Stimulated activated CD4-positive, alpha-beta T cell treated with anti-CD3 and anti-CD28 coated beads, TNF-alpha, amount 100 ng/mL, for 48 hours (primary cell): ENCODE data around the gene STAMBPL1.

Experiments
- DNase-seq, 3 donors: peaks; one replicate each; pipeline ENCODE4 v3.0.0-alpha.2; 2020; ENCODE audit warnings: low read depth in 3 of 3

STAMBPL1 gene

GRCh38 chr10:88949912-88950837 is 70.1 kb downstream of the STAMBPL1 start:
- no peak for DNase-seq

- no peak for DNase-seq
These were observed 72.6 kb downstream of the STAMBPL1 start, which contains the start of gene ACTA2 for GRCh38 chr10:88952647-88953111. Gene ACTA2, minus strand, starts transcription at chr10:88952773. Its CDS starts 3,843 bp downstream, at chr10:88948930.

DNA sequence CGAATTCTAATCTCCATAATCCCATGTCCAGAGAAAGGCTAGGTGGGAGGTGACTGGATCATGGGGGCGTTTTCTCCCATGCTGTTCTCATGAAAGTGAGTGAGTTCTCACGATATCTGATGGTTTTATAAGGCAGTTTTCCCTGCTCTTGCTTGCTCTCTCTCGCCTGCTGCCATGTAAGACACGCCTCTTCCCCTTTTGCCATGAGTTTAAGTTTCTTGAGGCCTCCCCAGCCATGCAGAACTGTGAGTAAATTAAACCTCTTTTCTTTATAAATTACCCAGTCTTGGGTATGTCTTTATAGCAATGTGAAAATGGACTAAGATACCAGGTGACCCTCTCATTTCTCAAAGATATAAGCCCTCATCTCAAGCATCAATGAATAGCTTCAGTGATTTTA is 73.6 kb downstream of the STAMBPL1 start:
- no peak for DNase-seq

DNA sequence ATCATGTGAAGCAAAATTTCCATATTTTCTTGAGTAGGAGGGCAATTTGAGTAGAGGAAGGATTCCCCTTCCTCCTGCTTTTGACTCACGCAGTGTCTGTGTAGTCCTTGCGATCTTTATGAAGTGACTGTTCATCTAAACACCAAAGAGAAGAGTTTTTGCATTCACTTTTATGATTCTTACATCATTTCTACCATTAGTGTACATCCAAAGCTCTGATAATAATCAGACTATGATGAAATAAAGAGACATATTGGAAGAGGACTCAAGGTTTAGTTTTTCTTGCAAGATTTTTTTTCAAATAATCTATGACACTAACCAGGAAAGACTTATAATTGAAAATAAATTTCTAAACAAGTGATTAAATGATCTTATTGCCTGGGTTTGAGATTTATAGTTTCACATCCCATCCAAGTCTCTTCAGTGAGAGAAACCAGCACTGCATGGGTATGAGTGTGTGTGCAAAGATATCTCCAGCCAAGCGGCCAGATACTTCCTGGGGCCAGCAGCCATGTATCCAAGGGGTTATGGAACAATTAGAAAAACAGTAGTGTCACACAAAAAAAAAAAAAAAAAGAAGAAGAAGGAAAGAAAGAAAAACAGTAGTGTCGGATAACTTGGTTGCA is 74.5 kb downstream of the STAMBPL1 start:
- no peak for DNase-seq

- no peak for DNase-seq
These were observed 77.3 kb downstream of the STAMBPL1 start for GRCh38 chr10:88957381-88957780.

- no peak for DNase-seq
These were observed 78.7 kb downstream of the STAMBPL1 start for GRCh38 chr10:88958721-88959120.

GRCh38 chr10:88960802-88961201 is 80.8 kb downstream of the STAMBPL1 start:
- no peak for DNase-seq

GRCh38 chr10:88961266-88961665 is 81.2 kb downstream of the STAMBPL1 start:
- no peak for DNase-seq

GRCh38 chr10:88962336-88962735 is 82.3 kb downstream of the STAMBPL1 start:
- no peak for DNase-seq

GRCh38 chr10:88963318-88963717 is 83.3 kb downstream of the STAMBPL1 start:
- DNase-seq, result no peak

DNA sequence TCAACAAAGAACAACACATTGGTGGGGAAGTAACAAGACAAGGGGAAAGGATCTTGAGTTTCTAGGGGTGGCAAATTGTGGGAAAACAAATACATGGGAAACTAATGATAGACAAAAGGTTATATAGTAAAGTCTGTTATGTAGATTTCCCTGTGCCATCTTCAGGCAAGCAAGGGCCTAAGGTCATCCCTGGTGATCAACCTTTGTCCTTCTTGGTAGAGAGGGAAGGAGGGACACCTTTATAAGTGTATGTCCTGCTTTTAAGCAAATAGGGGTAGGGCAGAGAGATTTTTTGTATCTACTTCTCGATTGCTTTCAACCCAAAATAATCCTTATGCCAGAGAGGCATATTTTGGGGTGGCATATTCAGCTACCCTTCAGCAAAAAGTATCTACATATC is 84.3 kb downstream of the STAMBPL1 start:
- DNase-seq, result no peak

DNA sequence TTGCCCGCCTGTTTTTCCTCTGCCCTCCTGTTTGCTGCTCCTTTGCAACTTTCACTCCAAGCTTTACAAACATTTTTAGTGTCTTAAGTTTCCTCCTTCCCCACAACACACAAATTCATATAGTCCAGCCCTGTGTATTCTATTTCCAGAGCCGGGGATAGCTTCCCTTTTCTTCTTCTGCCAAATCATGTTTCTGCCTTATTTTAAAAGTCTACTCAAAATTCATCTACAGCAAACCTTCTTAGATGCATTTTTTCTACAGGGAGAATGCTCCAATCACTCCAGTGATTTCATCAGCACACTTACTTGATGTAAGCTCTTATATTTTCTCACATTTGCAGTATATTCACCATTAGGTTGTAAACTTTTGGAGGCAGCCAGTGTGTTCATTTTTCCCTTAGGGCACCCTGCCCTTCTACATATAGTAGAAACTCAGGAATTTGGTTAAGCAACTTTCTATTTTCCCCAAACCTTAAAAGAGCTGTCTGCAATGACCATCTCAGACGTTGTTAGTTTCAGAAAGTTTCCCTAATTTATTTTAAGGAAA is 84.9 kb downstream of the STAMBPL1 start:
- no peak for DNase-seq

DNA sequence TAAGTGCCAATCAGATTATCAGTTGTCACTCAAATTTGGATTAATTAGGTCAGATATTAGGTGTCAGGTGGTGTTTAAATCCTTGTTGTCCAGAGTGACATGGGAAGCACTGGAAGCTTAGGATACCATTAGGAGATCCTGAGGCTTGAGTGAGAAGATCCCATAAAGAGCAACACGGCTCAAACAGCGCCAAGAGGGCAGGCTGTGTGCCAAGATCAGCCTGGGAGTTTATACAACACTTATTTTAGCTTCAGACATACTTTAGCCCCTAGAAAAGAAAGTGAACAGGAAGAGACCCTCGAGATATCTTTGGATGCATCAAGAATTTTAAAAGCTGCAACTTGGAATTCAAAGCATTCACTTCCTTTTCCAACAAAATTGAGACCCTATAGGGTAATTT is 86.8 kb downstream of the STAMBPL1 start:
- no peak for DNase-seq

- no peak for DNase-seq
These were observed 88.3 kb downstream of the STAMBPL1 start for GRCh38 chr10:88968391-88968790.

DNA sequence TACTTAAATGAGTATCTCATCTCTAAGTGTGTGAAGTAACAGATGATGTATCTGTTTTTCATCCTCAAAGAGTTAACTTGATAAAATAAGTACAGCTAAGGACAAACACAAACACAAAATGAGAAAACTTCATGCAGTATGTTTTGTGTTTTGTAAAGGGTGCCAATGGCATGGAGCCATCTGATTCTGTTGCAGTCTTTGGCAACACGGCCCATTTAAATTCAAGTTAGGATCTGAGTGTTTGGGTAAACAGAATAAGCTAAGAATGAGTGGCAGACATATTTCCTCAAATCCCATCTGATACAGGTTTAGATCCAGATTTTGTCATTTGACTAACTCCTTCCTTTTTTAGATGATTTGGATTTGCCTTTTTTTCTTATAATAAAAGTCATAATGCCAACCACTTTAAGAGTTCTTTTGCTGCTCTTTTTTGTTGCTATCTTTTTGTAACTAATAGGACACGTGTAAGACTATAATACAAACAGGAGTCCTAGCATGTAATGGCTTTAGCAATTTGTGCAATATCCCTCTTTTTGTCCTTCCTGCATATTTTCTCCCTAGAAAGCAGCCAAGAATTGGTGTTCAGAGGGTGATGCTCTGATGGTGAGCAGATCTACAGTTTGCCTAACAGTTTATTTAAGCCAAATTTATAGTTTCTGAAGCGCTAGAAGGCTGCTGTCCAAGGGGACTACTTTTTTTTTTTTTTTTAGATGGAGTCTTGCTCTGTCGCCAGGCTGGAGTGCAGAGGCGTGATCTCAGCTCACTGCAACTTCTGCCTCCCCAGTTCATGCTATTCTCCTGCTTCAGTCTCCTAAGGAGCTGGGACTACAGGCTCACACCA is 91.4 kb downstream of the STAMBPL1 start:
- DNase-seq, result no peak
